Measurements from ENCODE around the gene KCNJ11.

The KCNJ11 gene

GRCh38 chr11:17402486-17402885 is 14.0 kb upstream of the KCNJ11 start:
- TF ChIP-seq GATA3 (IDR thresholded peaks at IDR 0.05; ENCODE audit: low read depth, low read length): no peak
- TF ChIP-seq GATA2 (IDR thresholded peaks at IDR 0.05; ENCODE audit: low read depth, low read length): no peak

- TF ChIP-seq GATA2 (IDR thresholded peaks at IDR 0.05; ENCODE audit: low read depth, low read length) (no peak), GATA3 (IDR thresholded peaks at IDR 0.05; ENCODE audit: low read depth, low read length) (no peak)
Measured at GRCh38 chr11:17401841-17402240, 13.4 kb upstream of the KCNJ11 start.

GRCh38 chr11:17401316-17401715 is 12.9 kb upstream of the KCNJ11 start:
- TF ChIP-seq GATA3 (IDR thresholded peaks at IDR 0.05; ENCODE audit: low read depth, low read length) (no peak), GATA2 (IDR thresholded peaks at IDR 0.05; ENCODE audit: low read depth, low read length) (no peak)

- TF ChIP-seq GATA2 (IDR thresholded peaks at IDR 0.05; ENCODE audit: low read depth, low read length) (no peak), GATA3 (IDR thresholded peaks at IDR 0.05; ENCODE audit: low read depth, low read length) (no peak)
Measured at GRCh38 chr11:17400048-17400775, 11.8 kb upstream of the KCNJ11 start.

GRCh38 chr11:17399236-17399635 is 10.8 kb upstream of the KCNJ11 start:
- no peak for TF ChIP-seq GATA2 (IDR thresholded peaks at IDR 0.05; ENCODE audit: low read depth, low read length)
- no peak for TF ChIP-seq GATA3 (IDR thresholded peaks at IDR 0.05; ENCODE audit: low read depth, low read length)

GRCh38 chr11:17397311-17398002 is 9.0 kb upstream of the KCNJ11 start:
- TF ChIP-seq GATA2 (IDR thresholded peaks at IDR 0.05; ENCODE audit: low read depth, low read length): no peak
- TF ChIP-seq GATA3 (IDR thresholded peaks at IDR 0.05; ENCODE audit: low read depth, low read length): no peak

- TF ChIP-seq GATA3 (IDR thresholded peaks at IDR 0.05; ENCODE audit: low read depth, low read length) (no peak), GATA2 (IDR thresholded peaks at IDR 0.05; ENCODE audit: low read depth, low read length) (no peak)
Measured at GRCh38 chr11:17396598-17397310, 8.3 kb upstream of the KCNJ11 start.

- TF ChIP-seq GATA2 (IDR thresholded peaks at IDR 0.05; ENCODE audit: low read depth, low read length) (no peak), GATA3 (IDR thresholded peaks at IDR 0.05; ENCODE audit: low read depth, low read length) (no peak)
Measured at GRCh38 chr11:17395978-17396377, 7.5 kb upstream of the KCNJ11 start.

- TF ChIP-seq GATA3 (IDR thresholded peaks at IDR 0.05; ENCODE audit: low read depth, low read length) (no peak), GATA2 (IDR thresholded peaks at IDR 0.05; ENCODE audit: low read depth, low read length) (no peak)
Measured at GRCh38 chr11:17395554-17395961, 7.1 kb upstream of the KCNJ11 start.

- TF ChIP-seq GATA3 (IDR thresholded peaks at IDR 0.05; ENCODE audit: low read depth, low read length) (no peak), GATA2 (IDR thresholded peaks at IDR 0.05; ENCODE audit: low read depth, low read length) (no peak)
Measured at GRCh38 chr11:17394743-17395390, 6.4 kb upstream of the KCNJ11 start.

GRCh38 chr11:17393472-17393871 is 5.0 kb upstream of the KCNJ11 start:
- no peak for TF ChIP-seq GATA3 (IDR thresholded peaks at IDR 0.05; ENCODE audit: low read depth, low read length)
- no peak for TF ChIP-seq GATA2 (IDR thresholded peaks at IDR 0.05; ENCODE audit: low read depth, low read length)

GRCh38 chr11:17392872-17393271 is 4.4 kb upstream of the KCNJ11 start:
- TF ChIP-seq GATA2 (IDR thresholded peaks at IDR 0.05; ENCODE audit: low read depth, low read length) (no peak), GATA3 (IDR thresholded peaks at IDR 0.05; ENCODE audit: low read depth, low read length) (no peak)

GRCh38 chr11:17391493-17392355 is 3.3 kb upstream of the KCNJ11 start:
- TF ChIP-seq GATA3 (IDR thresholded peaks at IDR 0.05; ENCODE audit: low read depth, low read length): no peak
- TF ChIP-seq GATA2 (IDR thresholded peaks at IDR 0.05; ENCODE audit: low read depth, low read length): no peak
